Measurements from ENCODE around the gene VTCN1. TPM values are rescaled to one million over a fixed set of nuclear protein-coding genes. Genes with fewer than 3 reads are reported as not detected.

The VTCN1 gene
- total and polyA plus RNA-seq, 8 donors: 12.9 to 42.5 (median 15.8) TPM

- 22% methylated on average over 1 of the region's 1 CpG for WGBS, 2 donors
- DNase-seq (no peak), FAIRE-seq (no peak), ATAC-seq (peak; percentile 80 to 88 (median 85))
- Histone ChIP-seq H3K27me3 (no peaks in the 10 kb centered on the region), H3K36me3 (no peaks in the 10 kb centered on the region), H3K4me3 (no peak overlapping the region), H3K27ac (peak overlapping the region in 2 of 4 donors; percentile 33 to 42), H3K9me3 (no peaks in the 10 kb centered on the region), H3K4me1 (peaks cover 0 to 4% (median under 1%) of the 10 kb centered on the region in 3 donors)
- intact Hi-C loops (cut with DNase I): no loop called here
- no peak for TF ChIP-seq CTCF (IDR thresholded peaks at IDR 0.05)
These were observed 27.1 kb upstream of the VTCN1 start for GRCh38 chr1:117237726-117238381.

- Histone ChIP-seq H3K27me3 (no peaks in the 10 kb centered on the region), H3K4me1 (peaks cover 0 to 9% (median 8%) of the 10 kb centered on the region in 3 donors), H3K27ac (no peak overlapping the region), H3K36me3 (no peaks in the 10 kb centered on the region), H3K4me3 (no peak overlapping the region), H3K9me3 (no peaks in the 10 kb centered on the region)
- TF ChIP-seq CTCF (IDR thresholded peaks at IDR 0.05): no peak
- FAIRE-seq (no peak), DNase-seq (no peak), ATAC-seq (no peak)
- WGBS, 2 donors: 84% methylated on average over 2 of the region's 2 CpGs
- intact Hi-C loops (cut with DNase I): no loop called here
These were observed 25.2 kb upstream of the VTCN1 start for GRCh38 chr1:117235863-117236465.

- no peak for ATAC-seq
- no peaks in the 10 kb centered on the region for H3K36me3 ChIP-seq
- H3K9me3 ChIP-seq: no peaks in the 10 kb centered on the region
- H3K4me3 ChIP-seq: no peak overlapping the region
- WGBS, 2 donors: 75 to 81% methylated on average over 2 of the region's 2 CpGs
- H3K27me3 ChIP-seq: no peaks in the 10 kb centered on the region
- DNase-seq: no peak
- no peak for FAIRE-seq
- peak overlapping the region; percentile 10 to 80 (median 62) for H3K27ac ChIP-seq
- H3K4me1 ChIP-seq: peaks cover 0 to 8% (median 5%) of the 10 kb centered on the region in 3 donors
- intact Hi-C loops (cut with DNase I): no loop called here
- TF ChIP-seq CTCF (IDR thresholded peaks at IDR 0.05): no peak
These were observed 21.8 kb upstream of the VTCN1 start for GRCh38 chr1:117232531-117232930.

GRCh38 chr1:117231748-117232373 is 21.1 kb upstream of the VTCN1 start:
- peak; percentile 86 to 95 (median 90) for ATAC-seq
- Histone ChIP-seq H3K36me3 (no peaks in the 10 kb centered on the region), H3K27me3 (no peaks in the 10 kb centered on the region), H3K4me1 (peaks cover 0 to 8% (median 5%) of the 10 kb centered on the region in 3 donors), H3K27ac (peak overlapping the region; percentile 47 to 80 (median 64)), H3K9me3 (no peaks in the 10 kb centered on the region), H3K4me3 (no peak overlapping the region)
- intact Hi-C loops (cut with DNase I): no loop called here
- 55 to 58% methylated on average over 4 of the region's 4 CpGs for WGBS, 2 donors
- FAIRE-seq: no peak
- DNase-seq: peak in 2 of 6 donors; percentile 42 to 52
- no peak for TF ChIP-seq CTCF (IDR thresholded peaks at IDR 0.05)

Measured in pancreas (tissue), 10 donors.